ENCODE data around the gene EVC2.

Gene EVC2

GRCh38 chr4:5592272-5592671, 116.1 kb downstream of the EVC2 start:
- H3K27ac ChIP-seq (ENCODE audit: low read length): no peak overlapping the region
- no peaks in the 10 kb centered on the region for H3K4me1 ChIP-seq (ENCODE audit: control insufficient read depth, insufficient read depth, low read length)
- no peaks in the 10 kb centered on the region for H3K9me3 ChIP-seq (ENCODE audit: control insufficient read depth in 2 of 2, low read length in 2 of 2)
- H3K27me3 ChIP-seq (ENCODE audit: control insufficient read depth in 1 of 2, insufficient read depth in 2 of 2, low read length in 2 of 2): no peaks in the 10 kb centered on the region
- no peak overlapping the region for H3K9ac ChIP-seq (ENCODE audit: low read length in 2 of 2)
- no peak overlapping the region for H3K4me3 ChIP-seq (ENCODE audit: low read length in 2 of 2)
- H3K36me3 ChIP-seq (ENCODE audit: control insufficient read depth in 2 of 2, insufficient read depth in 2 of 2, low read length in 2 of 2): peaks cover 7 to 10% of the 10 kb centered on the region in 2 donors

GRCh38 chr4:5589495-5589894, 118.9 kb downstream of the EVC2 start:
- Histone ChIP-seq H3K4me1 (ENCODE audit: control insufficient read depth, insufficient read depth, low read length) (no peaks in the 10 kb centered on the region), H3K36me3 (ENCODE audit: control insufficient read depth in 2 of 2, insufficient read depth in 2 of 2, low read length in 2 of 2) (peaks cover 11 to 13% of the 10 kb centered on the region in 2 donors), H3K27ac (ENCODE audit: low read length) (no peak overlapping the region), H3K4me3 (ENCODE audit: low read length in 2 of 2) (no peak overlapping the region), H3K9me3 (ENCODE audit: control insufficient read depth in 2 of 2, low read length in 2 of 2) (no peaks in the 10 kb centered on the region), H3K27me3 (ENCODE audit: control insufficient read depth in 1 of 2, insufficient read depth in 2 of 2, low read length in 2 of 2) (no peaks in the 10 kb centered on the region), H3K9ac (ENCODE audit: low read length in 2 of 2) (no peak overlapping the region)

DNA sequence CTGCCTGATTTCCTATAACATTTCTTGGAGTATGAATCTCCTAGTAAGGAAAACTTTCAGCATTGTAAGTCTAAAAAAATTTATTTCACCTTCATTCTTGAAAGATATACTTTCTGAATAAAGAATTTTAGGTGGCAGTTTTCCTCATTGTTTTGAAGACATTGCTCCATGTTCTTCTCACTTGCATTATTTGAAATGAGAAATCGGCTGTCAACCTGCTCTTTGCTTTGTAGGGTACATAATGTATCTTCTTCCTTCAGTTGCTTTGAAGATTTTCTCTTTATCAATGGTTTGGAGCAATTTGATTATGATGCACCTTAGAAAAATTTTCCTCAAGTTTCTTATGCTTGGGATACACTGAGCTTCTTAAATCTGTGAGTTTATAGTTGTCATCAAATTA, 120.3 kb downstream of the EVC2 start:
- H3K9me3 ChIP-seq (ENCODE audit: control insufficient read depth in 2 of 2, low read length in 2 of 2): no peaks in the 10 kb centered on the region
- H3K27me3 ChIP-seq (ENCODE audit: control insufficient read depth in 1 of 2, insufficient read depth in 2 of 2, low read length in 2 of 2): no peaks in the 10 kb centered on the region
- no peak overlapping the region for H3K27ac ChIP-seq (ENCODE audit: low read length)
- no peak overlapping the region for H3K9ac ChIP-seq (ENCODE audit: low read length in 2 of 2)
- H3K4me3 ChIP-seq (ENCODE audit: low read length in 2 of 2): no peak overlapping the region
- no peaks in the 10 kb centered on the region for H3K4me1 ChIP-seq (ENCODE audit: control insufficient read depth, insufficient read depth, low read length)
- H3K36me3 ChIP-seq (ENCODE audit: control insufficient read depth in 2 of 2, insufficient read depth in 2 of 2, low read length in 2 of 2): peaks cover 11 to 16% of the 10 kb centered on the region in 2 donors

- no peaks in the 10 kb centered on the region for H3K9me3 ChIP-seq (ENCODE audit: control insufficient read depth in 2 of 2, low read length in 2 of 2)
- H3K27ac ChIP-seq (ENCODE audit: low read length): no peak overlapping the region
- H3K36me3 ChIP-seq (ENCODE audit: control insufficient read depth in 2 of 2, insufficient read depth in 2 of 2, low read length in 2 of 2): peaks cover 22 to 48% of the 10 kb centered on the region in 2 donors
- H3K4me1 ChIP-seq (ENCODE audit: control insufficient read depth, insufficient read depth, low read length): no peaks in the 10 kb centered on the region
- no peak overlapping the region for H3K4me3 ChIP-seq (ENCODE audit: low read length in 2 of 2)
- no peaks in the 10 kb centered on the region for H3K27me3 ChIP-seq (ENCODE audit: control insufficient read depth in 1 of 2, insufficient read depth in 2 of 2, low read length in 2 of 2)
- H3K9ac ChIP-seq (ENCODE audit: low read length in 2 of 2): no peak overlapping the region
Measured at GRCh38 chr4:5575941-5576340, 132.4 kb downstream of the EVC2 start.

DNA sequence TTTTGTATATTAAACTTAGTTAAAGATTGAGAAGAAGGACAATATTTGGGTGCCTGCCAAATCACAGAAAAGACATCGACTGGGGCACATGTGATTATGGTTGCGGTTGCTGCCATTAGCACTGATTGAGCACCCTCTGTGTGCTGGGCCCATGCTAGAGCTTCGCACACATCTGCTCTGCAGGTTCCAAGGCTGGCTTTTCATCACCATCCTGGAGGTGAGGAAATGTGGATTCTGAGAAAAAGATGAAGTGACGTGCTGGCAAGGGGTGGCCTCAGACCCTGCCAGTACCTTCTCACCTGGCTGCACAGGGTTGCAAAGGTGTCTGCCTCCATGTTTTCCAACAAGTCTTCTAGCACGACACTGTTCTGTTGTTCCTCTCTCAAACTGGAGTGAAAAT, 134.0 kb downstream of the EVC2 start:
- peaks cover 29 to 49% of the 10 kb centered on the region in 2 donors for H3K36me3 ChIP-seq (ENCODE audit: control insufficient read depth in 2 of 2, insufficient read depth in 2 of 2, low read length in 2 of 2)
- no peaks in the 10 kb centered on the region for H3K4me1 ChIP-seq (ENCODE audit: control insufficient read depth, insufficient read depth, low read length)
- no peaks in the 10 kb centered on the region for H3K27me3 ChIP-seq (ENCODE audit: control insufficient read depth in 1 of 2, insufficient read depth in 2 of 2, low read length in 2 of 2)
- H3K27ac ChIP-seq (ENCODE audit: low read length): no peak overlapping the region
- H3K4me3 ChIP-seq (ENCODE audit: low read length in 2 of 2): no peak overlapping the region
- no peaks in the 10 kb centered on the region for H3K9me3 ChIP-seq (ENCODE audit: control insufficient read depth in 2 of 2, low read length in 2 of 2)
- H3K9ac ChIP-seq (ENCODE audit: low read length in 2 of 2): no peak overlapping the region

DNA sequence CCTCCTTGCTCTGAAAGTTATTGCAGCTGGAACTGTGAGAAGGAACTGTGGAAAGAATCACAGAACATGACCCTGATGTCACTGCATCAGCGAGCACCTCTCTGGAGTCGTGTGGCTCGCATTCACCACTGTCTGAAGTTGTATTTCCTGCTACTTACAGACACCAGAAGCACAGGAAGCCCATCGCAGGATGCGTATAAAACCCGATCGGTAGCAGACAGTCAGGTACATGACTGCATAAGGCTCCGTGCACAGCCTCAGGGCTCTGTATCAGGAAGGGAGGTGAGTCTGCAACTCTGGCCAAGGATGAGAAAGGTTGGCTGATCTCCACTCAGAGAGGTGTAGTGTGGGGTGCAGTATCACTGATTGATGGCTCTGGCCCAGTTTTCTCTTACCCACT, 134.4 kb downstream of the EVC2 start:
- Histone ChIP-seq H3K4me1 (ENCODE audit: control insufficient read depth, insufficient read depth, low read length) (no peaks in the 10 kb centered on the region), H3K9me3 (ENCODE audit: control insufficient read depth in 2 of 2, low read length in 2 of 2) (no peaks in the 10 kb centered on the region), H3K9ac (ENCODE audit: low read length in 2 of 2) (no peak overlapping the region), H3K36me3 (ENCODE audit: control insufficient read depth in 2 of 2, insufficient read depth in 2 of 2, low read length in 2 of 2) (peaks cover 32 to 51% of the 10 kb centered on the region in 2 donors), H3K27ac (ENCODE audit: low read length) (no peak overlapping the region), H3K27me3 (ENCODE audit: control insufficient read depth in 1 of 2, insufficient read depth in 2 of 2, low read length in 2 of 2) (no peaks in the 10 kb centered on the region), H3K4me3 (ENCODE audit: low read length in 2 of 2) (no peak overlapping the region)

- H3K27ac ChIP-seq (ENCODE audit: low read length): no peak overlapping the region
- no peak overlapping the region for H3K9ac ChIP-seq (ENCODE audit: low read length in 2 of 2)
- H3K4me1 ChIP-seq (ENCODE audit: control insufficient read depth, insufficient read depth, low read length): no peaks in the 10 kb centered on the region
- H3K4me3 ChIP-seq (ENCODE audit: low read length in 2 of 2): no peak overlapping the region
- H3K9me3 ChIP-seq (ENCODE audit: control insufficient read depth in 2 of 2, low read length in 2 of 2): no peaks in the 10 kb centered on the region
- H3K27me3 ChIP-seq (ENCODE audit: control insufficient read depth in 1 of 2, insufficient read depth in 2 of 2, low read length in 2 of 2): no peaks in the 10 kb centered on the region
- H3K36me3 ChIP-seq (ENCODE audit: control insufficient read depth in 2 of 2, insufficient read depth in 2 of 2, low read length in 2 of 2): peaks cover 37 to 52% of the 10 kb centered on the region in 2 donors
Measured at GRCh38 chr4:5572751-5573150, 135.6 kb downstream of the EVC2 start.

GRCh38 chr4:5572114-5572513, 136.2 kb downstream of the EVC2 start:
- Histone ChIP-seq H3K4me3 (ENCODE audit: low read length in 2 of 2) (no peak overlapping the region), H3K9me3 (ENCODE audit: control insufficient read depth in 2 of 2, low read length in 2 of 2) (no peaks in the 10 kb centered on the region), H3K9ac (ENCODE audit: low read length in 2 of 2) (no peak overlapping the region), H3K27me3 (ENCODE audit: control insufficient read depth in 1 of 2, insufficient read depth in 2 of 2, low read length in 2 of 2) (no peaks in the 10 kb centered on the region), H3K27ac (ENCODE audit: low read length) (no peak overlapping the region), H3K36me3 (ENCODE audit: control insufficient read depth in 2 of 2, insufficient read depth in 2 of 2, low read length in 2 of 2) (peaks cover 35 to 55% of the 10 kb centered on the region in 2 donors), H3K4me1 (ENCODE audit: control insufficient read depth, insufficient read depth, low read length) (no peaks in the 10 kb centered on the region)

GRCh38 chr4:5571646-5572045, 136.7 kb downstream of the EVC2 start:
- H3K4me1 ChIP-seq (ENCODE audit: control insufficient read depth, insufficient read depth, low read length): no peaks in the 10 kb centered on the region
- H3K9me3 ChIP-seq (ENCODE audit: control insufficient read depth in 2 of 2, low read length in 2 of 2): no peaks in the 10 kb centered on the region
- no peak overlapping the region for H3K9ac ChIP-seq (ENCODE audit: low read length in 2 of 2)
- no peak overlapping the region for H3K27ac ChIP-seq (ENCODE audit: low read length)
- no peaks in the 10 kb centered on the region for H3K27me3 ChIP-seq (ENCODE audit: control insufficient read depth in 1 of 2, insufficient read depth in 2 of 2, low read length in 2 of 2)
- peaks cover 35 to 53% of the 10 kb centered on the region in 2 donors for H3K36me3 ChIP-seq (ENCODE audit: control insufficient read depth in 2 of 2, insufficient read depth in 2 of 2, low read length in 2 of 2)
- no peak overlapping the region for H3K4me3 ChIP-seq (ENCODE audit: low read length in 2 of 2)

DNA sequence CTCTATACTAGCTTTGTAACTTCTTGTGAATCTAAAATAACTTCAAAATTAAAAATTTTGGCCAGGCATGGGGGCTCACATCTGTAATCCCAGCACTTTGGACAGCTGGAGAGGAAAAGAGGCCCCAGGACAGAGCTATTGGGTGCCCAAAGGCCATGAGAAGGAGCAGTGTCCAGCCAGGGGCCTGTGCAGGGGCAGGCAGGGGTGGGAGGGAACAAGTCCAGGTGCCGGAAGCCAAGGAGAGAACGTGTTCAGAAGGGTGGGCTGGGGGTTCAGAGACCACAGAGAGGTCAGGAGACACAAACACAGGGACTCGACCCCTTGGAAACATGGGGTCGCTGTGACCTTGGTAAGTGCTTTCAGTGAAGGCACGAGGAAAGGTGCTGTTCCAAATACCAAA, 138.9 kb downstream of the EVC2 start:
- Histone ChIP-seq H3K27ac (ENCODE audit: low read length) (no peak overlapping the region), H3K4me1 (ENCODE audit: control insufficient read depth, insufficient read depth, low read length) (no peaks in the 10 kb centered on the region), H3K9ac (ENCODE audit: low read length in 2 of 2) (no peak overlapping the region), H3K4me3 (ENCODE audit: low read length in 2 of 2) (no peak overlapping the region), H3K9me3 (ENCODE audit: control insufficient read depth in 2 of 2, low read length in 2 of 2) (no peaks in the 10 kb centered on the region), H3K36me3 (ENCODE audit: control insufficient read depth in 2 of 2, insufficient read depth in 2 of 2, low read length in 2 of 2) (peaks cover 39 to 50% of the 10 kb centered on the region in 2 donors), H3K27me3 (ENCODE audit: control insufficient read depth in 1 of 2, insufficient read depth in 2 of 2, low read length in 2 of 2) (no peaks in the 10 kb centered on the region)

DNA sequence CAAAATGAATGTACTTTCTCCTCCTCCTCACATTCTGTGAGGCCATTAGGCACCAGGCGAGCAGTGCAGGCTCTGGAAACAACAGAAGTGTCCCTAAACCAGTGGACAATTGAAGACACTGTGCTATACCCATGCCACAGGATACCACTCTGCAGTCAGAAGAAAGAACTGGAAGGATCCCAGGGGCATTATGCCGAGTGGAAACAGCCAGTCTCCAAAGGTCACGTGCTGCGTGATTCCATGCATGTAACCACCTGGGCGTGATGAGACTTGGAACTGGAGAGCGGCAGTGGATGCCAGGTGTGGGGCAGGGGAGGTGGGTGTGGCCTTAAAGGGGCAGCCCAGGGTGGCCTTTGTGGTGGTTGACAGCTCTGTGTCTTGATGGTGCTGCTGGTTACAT, 139.4 kb downstream of the EVC2 start:
- Histone ChIP-seq H3K36me3 (ENCODE audit: control insufficient read depth in 2 of 2, insufficient read depth in 2 of 2, low read length in 2 of 2) (peaks cover 42 to 50% of the 10 kb centered on the region in 2 donors), H3K4me3 (ENCODE audit: low read length in 2 of 2) (no peak overlapping the region), H3K9ac (ENCODE audit: low read length in 2 of 2) (no peak overlapping the region), H3K9me3 (ENCODE audit: control insufficient read depth in 2 of 2, low read length in 2 of 2) (no peaks in the 10 kb centered on the region), H3K27ac (ENCODE audit: low read length) (no peak overlapping the region), H3K4me1 (ENCODE audit: control insufficient read depth, insufficient read depth, low read length) (no peaks in the 10 kb centered on the region), H3K27me3 (ENCODE audit: control insufficient read depth in 1 of 2, insufficient read depth in 2 of 2, low read length in 2 of 2) (no peaks in the 10 kb centered on the region)

Data from stomach smooth muscle (tissue), 2 donors.